Activated gamma-delta T cell (primary cell): ENCODE results near the gene OLIG1.

Experiments used
- DNase-seq: peaks from one replicate; lab custom pipeline; 2025; lab: John Stamatoyannopoulos, UW
- total RNA-seq, 2 donors: gene quantifications; one replicate each; lab custom pipeline; 2026; lab: John Stamatoyannopoulos, UW

The OLIG1 gene
- 0 to 0.04 reads per million in 2 donors for total RNA-seq

- DNase-seq, result no peak
Measured at GRCh38 chr21:33069994-33070743, at the start of gene OLIG1. OLIG1 (plus strand) TSS chr21:33070141; CDS start chr21:33070247, 106 bp downstream.

GRCh38 chr21:33020558-33021100, 49.3 kb upstream of the OLIG1 start:
- DNase-seq, result no peak

- DNase-seq, result no peak
Measured at GRCh38 chr21:33021150-33021549, 48.8 kb upstream of the OLIG1 start.

GRCh38 chr21:33021667-33022066, 48.3 kb upstream of the OLIG1 start:
- DNase-seq, result no peak

GRCh38 chr21:33022489-33022827, 47.5 kb upstream of the OLIG1 start:
- DNase-seq, result no peak

GRCh38 chr21:33022828-33023573, 46.9 kb upstream of the OLIG1 start:
- DNase-seq, result no peak

- DNase-seq, result no peak
Measured at GRCh38 chr21:33023574-33024200, 46.3 kb upstream of the OLIG1 start.

GRCh38 chr21:33024201-33025103, 45.5 kb upstream of the OLIG1 start:
- DNase-seq, result no peak

GRCh38 chr21:33025106-33025488, 44.8 kb upstream of the OLIG1 start:
- no peak for DNase-seq

GRCh38 chr21:33025489-33026442, 44.2 kb upstream of the OLIG1 start, which contains the start of gene OLIG2:
OLIG2 (plus strand) TSS chr21:33025935; CDS start chr21:33026863, 928 bp downstream.
- DNase-seq, result no peak

- no peak for DNase-seq
Measured at GRCh38 chr21:33026443-33026858, 43.5 kb upstream of the OLIG1 start.

- DNase-seq, result no peak
Measured at GRCh38 chr21:33026878-33027400, 43.0 kb upstream of the OLIG1 start.

GRCh38 chr21:33027401-33028286, 42.3 kb upstream of the OLIG1 start:
- DNase-seq, result no peak

GRCh38 chr21:33028287-33028670, 41.7 kb upstream of the OLIG1 start:
- DNase-seq, result no peak

- no peak for DNase-seq
Measured at GRCh38 chr21:33028773-33029384, 41.1 kb upstream of the OLIG1 start.

- DNase-seq, result no peak
Measured at GRCh38 chr21:33029385-33029921, 40.5 kb upstream of the OLIG1 start.

GRCh38 chr21:33029975-33030461, 39.9 kb upstream of the OLIG1 start:
- no peak for DNase-seq

GRCh38 chr21:33030633-33031032, 39.3 kb upstream of the OLIG1 start:
- no peak for DNase-seq
